Measurements from ENCODE around the gene SNHG17. TPM values are rescaled to one million over a fixed set of nuclear protein-coding genes. Genes with fewer than 3 reads are reported as not detected.
"Not testable (repeated sequence)": the region's sequence is repeated elsewhere in the genome, so short reads cannot be mapped to it uniquely, and the experiment has no call there.

Gene SNHG17
- total RNA-seq, 1 donor from 2014 or later, result 39.3 TPM

DNA sequence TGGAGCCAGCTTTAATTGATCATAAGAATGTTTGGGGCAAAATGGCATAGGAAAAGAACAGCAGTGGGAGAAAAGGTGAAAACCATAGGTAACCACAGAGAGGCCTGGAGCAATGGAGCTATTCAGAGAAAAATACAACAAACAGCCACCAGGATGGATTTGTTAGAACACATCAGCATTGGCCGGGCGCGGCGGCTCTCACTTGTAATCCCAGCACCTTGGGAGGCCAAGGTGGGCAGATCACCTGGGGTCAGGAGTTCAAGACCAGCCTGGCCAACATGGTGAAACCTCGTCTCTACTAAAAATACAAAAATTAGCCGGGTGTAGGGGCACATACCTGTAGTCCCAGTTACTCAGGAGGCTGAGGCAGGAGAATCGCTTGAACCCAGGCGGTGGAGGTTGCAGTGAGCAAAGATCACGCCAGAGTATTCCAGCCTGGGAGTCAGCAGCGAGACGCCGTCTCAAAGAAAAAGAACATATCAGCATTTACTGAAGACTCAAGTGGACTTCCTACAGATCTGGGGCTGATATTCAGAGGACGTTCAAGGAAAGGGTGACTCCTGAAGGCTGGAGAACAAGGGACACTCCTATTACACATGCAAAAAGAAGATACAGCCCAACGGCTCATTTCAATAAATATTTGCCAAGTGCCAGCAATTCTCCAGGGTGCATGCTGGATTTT lies 20.2 kb downstream of the SNHG17 start:
- Histone ChIP-seq H3K9me3 (ENCODE audit: insufficient read depth, low read depth, low read length) (no peaks in the 10 kb centered on the region), H3K27ac (ENCODE audit: low read depth, low read length) (no peak overlapping the region), H3K36me3 (ENCODE audit: insufficient read depth, low read length) (peaks cover 30% of the 10 kb centered on the region), H3K9ac (ENCODE audit: low read length) (no peak overlapping the region), H3K27me3 (ENCODE audit: insufficient read depth, low read length) (no peaks in the 10 kb centered on the region), H2AFZ (ENCODE audit: low read depth, low read length) (no peak overlapping the region), H3K79me2 (ENCODE audit: insufficient read depth, low read length) (no peaks in the 10 kb centered on the region), H3K4me3 (ENCODE audit: insufficient read depth, low read depth, low read length) (no peak overlapping the region), H3K4me2 (ENCODE audit: low read length) (no peak overlapping the region), H4K20me1 (ENCODE audit: insufficient read depth, low read length) (peaks cover 18% of the 10 kb centered on the region), H3K4me1 (ENCODE audit: insufficient read depth, low read length) (no peaks in the 10 kb centered on the region)
- DNase-seq (ENCODE audit: low read depth) (no peak), FAIRE-seq (no peak)
- TF ChIP-seq EZH2 (IDR thresholded peaks at IDR 0.05; ENCODE audit: insufficient read depth, low read length), result no peak
- TF ChIP-seq, protein P1, sequence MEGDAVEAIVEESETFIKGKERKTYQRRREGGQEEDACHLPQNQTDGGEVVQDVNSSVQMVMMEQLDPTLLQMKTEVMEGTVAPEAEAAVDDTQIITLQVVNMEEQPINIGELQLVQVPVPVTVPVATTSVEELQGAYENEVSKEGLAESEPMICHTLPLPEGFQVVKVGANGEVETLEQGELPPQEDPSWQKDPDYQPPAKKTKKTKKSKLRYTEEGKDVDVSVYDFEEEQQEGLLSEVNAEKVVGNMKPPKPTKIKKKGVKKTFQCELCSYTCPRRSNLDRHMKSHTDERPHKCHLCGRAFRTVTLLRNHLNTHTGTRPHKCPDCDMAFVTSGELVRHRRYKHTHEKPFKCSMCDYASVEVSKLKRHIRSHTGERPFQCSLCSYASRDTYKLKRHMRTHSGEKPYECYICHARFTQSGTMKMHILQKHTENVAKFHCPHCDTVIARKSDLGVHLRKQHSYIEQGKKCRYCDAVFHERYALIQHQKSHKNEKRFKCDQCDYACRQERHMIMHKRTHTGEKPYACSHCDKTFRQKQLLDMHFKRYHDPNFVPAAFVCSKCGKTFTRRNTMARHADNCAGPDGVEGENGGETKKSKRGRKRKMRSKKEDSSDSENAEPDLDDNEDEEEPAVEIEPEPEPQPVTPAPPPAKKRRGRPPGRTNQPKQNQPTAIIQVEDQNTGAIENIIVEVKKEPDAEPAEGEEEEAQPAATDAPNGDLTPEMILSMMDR (IDR thresholded peaks at IDR 0.05; ENCODE audit: insufficient read depth, low read depth, low read length), result no peak
- Mint-ChIP-seq H3K27ac (ENCODE audit: unreplicated experiment) (no peak overlapping the region), H3K27me3 (ENCODE audit: low read depth, unreplicated experiment) (no peaks in the 10 kb centered on the region), H3K36me3 (ENCODE audit: low read depth, unreplicated experiment) (peaks cover 42% of the 10 kb centered on the region), H3K9me3 (ENCODE audit: unreplicated experiment) (no peaks in the 10 kb centered on the region), H3K4me3 (ENCODE audit: unreplicated experiment) (no peak overlapping the region), H3K4me1 (ENCODE audit: low read depth, unreplicated experiment) (peaks cover 4% of the 10 kb centered on the region)

- peak; percentile 16 for DNase-seq (ENCODE audit: low read depth)
- Histone ChIP-seq H3K36me3 (ENCODE audit: insufficient read depth, low read length) (peaks cover 14% of the 10 kb centered on the region), H2AFZ (ENCODE audit: low read depth, low read length) (no peak overlapping the region), H3K79me2 (ENCODE audit: insufficient read depth, low read length) (no peaks in the 10 kb centered on the region), H3K4me3 (ENCODE audit: insufficient read depth, low read depth, low read length) (no peak overlapping the region), H3K9ac (ENCODE audit: low read length) (no peak overlapping the region), H4K20me1 (ENCODE audit: insufficient read depth, low read length) (no peaks in the 10 kb centered on the region), H3K27ac (ENCODE audit: low read depth, low read length) (no peak overlapping the region), H3K9me3 (ENCODE audit: insufficient read depth, low read depth, low read length) (no peaks in the 10 kb centered on the region), H3K4me1 (ENCODE audit: insufficient read depth, low read length) (no peaks in the 10 kb centered on the region), H3K4me2 (ENCODE audit: low read length) (no peak overlapping the region), H3K27me3 (ENCODE audit: insufficient read depth, low read length) (no peaks in the 10 kb centered on the region)
- TF ChIP-seq, protein P1 (IDR thresholded peaks at IDR 0.05; ENCODE audit: insufficient read depth, low read depth, low read length), result no peak
- TF ChIP-seq EZH2 (IDR thresholded peaks at IDR 0.05; ENCODE audit: insufficient read depth, low read length), result no peak
- H3K27ac Mint-ChIP-seq (ENCODE audit: unreplicated experiment), result no peak overlapping the region
- no peak overlapping the region for H3K4me3 Mint-ChIP-seq (ENCODE audit: unreplicated experiment)
- H3K27me3 Mint-ChIP-seq (ENCODE audit: low read depth, unreplicated experiment), result no peaks in the 10 kb centered on the region
- no peaks in the 10 kb centered on the region for H3K9me3 Mint-ChIP-seq (ENCODE audit: unreplicated experiment)
- FAIRE-seq, result no peak
- H3K36me3 Mint-ChIP-seq (ENCODE audit: low read depth, unreplicated experiment), result peaks cover 38% of the 10 kb centered on the region
- H3K4me1 Mint-ChIP-seq (ENCODE audit: low read depth, unreplicated experiment), result no peaks in the 10 kb centered on the region
Measured at GRCh38 chr20:38412877-38413577, 22.1 kb downstream of the SNHG17 start.

DNA sequence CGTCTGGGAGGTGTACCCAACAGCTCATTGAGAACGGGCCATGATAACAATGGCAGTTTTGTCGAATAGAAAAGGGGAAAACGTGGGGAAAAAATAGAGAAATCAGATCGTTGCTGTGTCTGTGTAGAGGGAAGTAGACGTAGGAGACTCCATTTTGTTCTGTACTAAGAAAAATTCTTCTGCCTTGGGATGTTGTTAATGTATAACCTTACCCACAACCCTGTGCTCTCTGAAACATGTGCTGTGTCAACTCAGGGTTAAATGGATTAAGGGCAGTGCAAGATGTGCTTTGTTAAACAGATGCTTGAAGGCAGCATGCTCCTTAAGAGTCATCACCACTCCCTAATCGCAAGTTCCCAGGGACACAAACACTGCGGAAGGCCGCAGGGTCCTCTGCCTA lies 27.3 kb downstream of the SNHG17 start:
- H3K27me3 ChIP-seq (ENCODE audit: insufficient read depth, low read length); H3K27me3 Mint-ChIP-seq (ENCODE audit: low read depth, unreplicated experiment); H2AFZ ChIP-seq (ENCODE audit: low read depth, low read length); H3K4me1 Mint-ChIP-seq (ENCODE audit: low read depth, unreplicated experiment); H3K4me3 ChIP-seq (ENCODE audit: insufficient read depth, low read depth, low read length); H3K4me1 ChIP-seq (ENCODE audit: insufficient read depth, low read length); H3K4me2 ChIP-seq (ENCODE audit: low read length); H3K36me3 ChIP-seq (ENCODE audit: insufficient read depth, low read length); H3K9me3 Mint-ChIP-seq (ENCODE audit: unreplicated experiment); H3K27ac Mint-ChIP-seq (ENCODE audit: unreplicated experiment); H3K27ac ChIP-seq (ENCODE audit: low read depth, low read length); H3K4me3 Mint-ChIP-seq (ENCODE audit: unreplicated experiment); H3K9ac ChIP-seq (ENCODE audit: low read length); DNase-seq (ENCODE audit: low read depth); H4K20me1 ChIP-seq (ENCODE audit: insufficient read depth, low read length); H3K79me2 ChIP-seq (ENCODE audit: insufficient read depth, low read length); FAIRE-seq; H3K9me3 ChIP-seq (ENCODE audit: insufficient read depth, low read depth, low read length): not testable (repeated sequence)
- peaks cover 22% of the 10 kb centered on the region for H3K36me3 Mint-ChIP-seq (ENCODE audit: low read depth, unreplicated experiment)

Measured in astrocyte (in vitro differentiated cells and primary cell).